Brain microvascular endothelial cell (primary cell): ENCODE measurements around the gene HS2ST1.

Experiments
- DNase-seq: peaks from one replicate; pipeline ENCODE4 v3.0.0-alpha.2; 2020
- H3K27ac ChIP-seq: fragments of 250-450 bp; sonication (Bioruptor Pico); 2 replicates; pipeline ENCODE4 v1.5.1; 2020; ENCODE audit warnings: mild to moderate bottlenecking, moderate library complexity
- H3K27me3 ChIP-seq: fragments of 250-450 bp; sonication (Bioruptor Pico); replicated peaks from 2 replicates; pipeline ENCODE4 v1.5.1; 2020; ENCODE audit warnings: mild to moderate bottlenecking
- H3K36me3 ChIP-seq: fragments of 250-450 bp; sonication (Bioruptor Pico); replicated peaks from 2 replicates; pipeline ENCODE4 v1.5.1; 2020; ENCODE audit warnings: mild to moderate bottlenecking
- H3K4me3 ChIP-seq: 2 replicates; pipeline ENCODE4 v1.5.1; 2011; ENCODE audit warnings: low read depth, mild to moderate bottlenecking, control low read depth, low read length, moderate library complexity
- CTCF ChIP-seq: IDR thresholded peaks from 2 replicates; pipeline ENCODE4 v1.5.1; 2011; ENCODE audit warnings: low read depth, mild to moderate bottlenecking, moderate library complexity, low read length, control low read depth, inconsistent platforms; ENCODE audit errors: missing control alignments
- in situ Hi-C: cut with HindIII; loops from 2 replicates; pipeline ENCODE4 v1.10.0; 2017; ENCODE audit warnings: low sequenced_read_pairs, low pct_ligation_motif_present

The HS2ST1 gene

GRCh38 chr1:87155648-87156047 lies 241.2 kb downstream of the HS2ST1 start:
- H3K27me3 ChIP-seq: no peaks in the 10 kb centered on the region
- in situ Hi-C loops: no loop called here
- H3K36me3 ChIP-seq: no peaks in the 10 kb centered on the region
- H3K27ac ChIP-seq: no peak overlapping the region
- H3K4me3 ChIP-seq: no peak overlapping the region
- no peak for TF ChIP-seq CTCF
- DNase-seq: no peak

GRCh38 chr1:87156124-87156523 lies 241.7 kb downstream of the HS2ST1 start:
- no peak for TF ChIP-seq CTCF
- no peak overlapping the region for H3K27ac ChIP-seq
- H3K27me3 ChIP-seq: no peaks in the 10 kb centered on the region
- H3K4me3 ChIP-seq: no peak overlapping the region
- in situ Hi-C loops: no loop called here
- H3K36me3 ChIP-seq: no peaks in the 10 kb centered on the region
- DNase-seq: no peak

- DNase-seq: no peak
- H3K27ac ChIP-seq: no peak overlapping the region
- H3K36me3 ChIP-seq: no peaks in the 10 kb centered on the region
- H3K27me3 ChIP-seq: no peaks in the 10 kb centered on the region
- H3K4me3 ChIP-seq: no peak overlapping the region
- in situ Hi-C loops: no loop called here
- no peak for TF ChIP-seq CTCF
These were observed 245.0 kb downstream of the HS2ST1 start for GRCh38 chr1:87159378-87159915.
